G401.6 (cell line): ENCODE measurements around the gene EMC1.
"Not testable (repeated sequence)": the region's sequence is repeated elsewhere in the genome, so short reads cannot be mapped to it uniquely, and the experiment has no call there.

Experiments
- FAIRE-seq: peaks from 2 replicates; lab custom pipeline; 2012; peaks lifted over from hg19 to GRCh38; lab: Jason Lieb, UNC

The EMC1 gene

DNA sequence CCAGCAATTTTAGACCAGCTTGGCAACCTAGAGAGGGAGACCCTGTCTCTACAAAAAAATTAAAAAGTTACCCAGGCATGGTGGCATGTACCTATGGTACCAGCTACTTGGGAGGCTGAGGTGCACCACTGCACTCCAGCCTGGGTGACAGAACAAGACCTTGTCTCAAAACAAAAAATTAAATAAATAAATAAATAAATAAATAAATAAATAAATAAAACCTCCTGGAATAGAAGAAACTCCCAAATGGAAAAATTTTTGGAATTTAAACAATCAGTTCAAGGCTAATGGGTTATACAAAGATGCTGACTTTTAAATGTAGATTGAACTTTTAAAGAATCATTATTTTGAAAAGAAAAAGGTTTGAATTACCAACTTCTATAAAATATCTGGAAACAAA is 63.5 kb downstream of the EMC1 start:
- FAIRE-seq, result no peak

DNA sequence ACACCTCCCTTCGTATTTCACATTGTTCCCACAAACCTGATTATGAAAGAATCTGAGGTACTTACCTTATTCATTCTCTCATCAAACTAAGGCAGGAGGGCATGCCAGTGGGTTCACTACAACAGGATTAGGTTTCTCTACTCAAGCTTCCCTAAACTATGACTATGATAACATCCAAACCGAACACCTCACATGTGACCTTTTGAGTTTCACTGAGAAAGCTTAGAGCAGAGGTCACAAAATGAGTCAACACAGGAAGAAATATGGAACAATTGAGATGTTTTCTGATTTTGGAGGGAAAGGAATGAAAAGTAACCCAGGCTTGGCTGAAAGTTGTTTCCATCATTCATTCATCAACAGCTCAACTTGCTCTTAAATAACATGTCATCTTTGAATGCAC is 65.3 kb downstream of the EMC1 start:
- FAIRE-seq, result no peak

DNA sequence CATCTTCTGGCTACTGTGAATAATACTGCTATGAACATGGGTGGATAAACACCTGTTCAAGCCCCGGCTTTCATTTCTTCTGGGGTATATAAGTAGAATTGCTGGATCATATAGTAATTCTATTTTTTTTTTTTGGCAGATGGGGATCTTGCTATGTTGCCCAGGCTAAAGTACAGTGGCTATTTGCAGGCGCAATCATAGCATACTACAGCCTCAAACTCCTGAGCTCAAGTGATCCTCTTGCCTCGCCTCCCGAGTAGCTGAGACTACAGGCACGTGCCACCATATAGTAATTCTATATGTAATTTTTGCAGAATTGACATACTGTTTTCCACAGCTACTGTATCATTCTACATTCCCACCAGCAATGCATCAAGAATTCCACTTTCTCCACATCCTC is 69.1 kb downstream of the EMC1 start:
- FAIRE-seq, result no peak

DNA sequence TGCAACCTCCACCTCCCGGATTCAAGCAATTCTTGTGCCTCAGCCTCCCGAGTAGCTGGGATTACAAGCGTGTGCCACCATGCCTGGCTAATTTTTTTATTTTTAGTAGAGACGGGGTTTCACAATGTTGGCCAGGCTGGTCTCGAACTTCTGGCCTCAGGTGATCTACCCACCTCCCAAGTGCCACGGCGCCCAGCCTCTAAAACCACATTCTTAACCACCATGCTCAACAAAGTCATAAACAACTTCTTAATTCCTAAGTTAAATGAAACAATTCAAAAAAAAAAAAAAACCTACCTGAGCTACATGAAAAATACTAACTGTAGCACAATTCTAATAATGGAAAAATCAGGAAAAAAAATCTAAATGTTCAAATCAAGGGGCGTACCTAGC is 71.1 kb downstream of the EMC1 start:
- FAIRE-seq, result not testable (repeated sequence)

DNA sequence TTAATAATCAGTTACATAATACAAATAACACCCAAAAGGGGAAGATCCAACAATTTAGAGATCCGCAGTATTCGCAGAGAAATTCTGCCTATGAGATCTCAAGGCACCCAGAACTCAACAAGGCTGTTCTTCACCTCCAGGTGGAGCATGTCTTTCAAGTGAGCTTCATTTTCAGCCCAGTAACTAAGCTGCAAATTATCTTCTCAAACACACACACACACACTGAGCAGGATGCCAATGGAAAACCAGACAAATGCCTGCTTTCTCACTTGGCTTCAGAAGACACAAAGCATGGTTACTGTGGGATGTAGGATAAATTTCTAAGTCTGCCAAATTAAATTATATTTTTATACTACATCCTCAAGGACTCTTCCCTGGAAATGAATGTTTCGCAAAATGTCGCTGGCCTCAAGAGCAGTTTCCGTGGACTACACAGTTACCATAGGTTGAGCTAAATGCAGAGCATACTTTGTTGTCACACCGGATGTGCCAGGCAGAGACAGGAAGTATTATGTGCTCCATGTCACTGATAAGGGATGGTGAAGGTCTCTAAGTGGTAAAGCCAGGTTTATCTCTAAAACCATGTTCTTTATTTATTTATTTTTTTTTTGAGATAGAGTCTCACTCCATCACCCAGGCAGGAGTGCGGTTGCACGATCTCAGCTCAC is 71.6 kb downstream of the EMC1 start:
- FAIRE-seq, result peak; percentile 53

DNA sequence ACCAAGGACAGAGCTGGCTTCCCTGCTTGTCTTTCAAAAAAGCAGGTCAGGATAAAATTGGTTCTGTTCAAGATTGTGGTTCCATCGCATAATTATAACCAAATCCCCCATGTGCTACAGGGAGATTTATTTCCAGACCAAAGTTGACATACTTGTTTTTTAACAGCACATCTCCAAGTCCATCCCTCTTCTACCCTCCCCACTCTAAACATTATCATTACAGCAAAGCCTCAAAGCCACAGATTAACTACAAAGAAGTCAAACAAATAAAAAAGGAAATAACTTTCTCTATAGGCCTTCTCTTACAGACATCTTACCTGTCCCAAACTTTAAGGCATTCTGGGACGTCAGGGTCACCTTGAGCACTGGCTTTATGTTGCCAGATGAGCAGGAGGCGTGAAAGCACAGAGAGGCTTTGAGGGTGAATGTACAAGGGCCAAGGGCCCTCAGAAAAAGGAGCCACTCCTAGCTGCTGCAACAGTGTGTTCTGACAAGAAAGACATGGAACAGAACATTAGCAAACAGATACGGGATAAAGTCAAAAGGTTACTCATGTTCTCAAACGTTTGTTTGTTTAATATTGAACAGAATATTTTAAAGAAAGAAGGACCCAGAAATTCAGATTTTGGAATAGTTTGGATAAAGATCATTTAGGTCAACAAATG is 72.5 kb downstream of the EMC1 start:
- no peak for FAIRE-seq

DNA sequence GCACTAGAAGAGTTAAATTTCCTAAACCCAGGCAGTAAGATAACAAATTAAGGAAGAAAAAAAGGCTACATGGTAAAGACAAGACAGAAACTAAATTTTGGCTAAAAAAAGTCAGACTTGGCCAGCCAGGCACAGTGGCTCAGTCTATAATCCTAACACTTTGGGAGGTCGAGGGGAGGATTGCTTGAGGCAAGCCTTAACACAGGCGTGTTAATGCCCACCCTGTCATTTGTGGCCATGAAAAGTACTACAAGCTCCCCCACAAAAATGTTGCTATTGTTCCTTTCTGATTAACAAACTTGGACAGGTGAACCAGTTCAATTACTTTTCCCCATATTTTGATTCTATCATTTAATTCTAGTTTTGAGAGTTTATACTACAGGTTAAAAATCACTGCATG is 73.5 kb downstream of the EMC1 start:
- FAIRE-seq, result no peak

DNA sequence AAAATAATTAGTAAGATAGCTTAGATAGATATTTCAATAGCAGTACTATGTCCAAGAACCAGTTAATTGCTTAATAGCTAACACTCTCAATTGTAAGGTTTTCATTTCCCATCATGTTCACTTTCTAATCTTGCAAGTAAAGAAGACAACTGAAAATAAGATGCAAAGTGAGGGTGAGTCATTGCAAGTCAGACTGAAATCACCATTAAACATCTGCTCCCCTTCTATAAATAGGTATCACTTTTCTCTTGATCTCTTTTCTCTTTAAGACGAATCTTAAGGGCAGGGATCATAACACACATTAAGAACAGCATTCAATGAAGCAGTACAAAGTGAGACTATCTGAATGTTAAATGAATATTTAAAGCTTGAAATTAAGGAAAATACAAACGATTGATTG is 81.7 kb downstream of the EMC1 start:
- no peak for FAIRE-seq

DNA sequence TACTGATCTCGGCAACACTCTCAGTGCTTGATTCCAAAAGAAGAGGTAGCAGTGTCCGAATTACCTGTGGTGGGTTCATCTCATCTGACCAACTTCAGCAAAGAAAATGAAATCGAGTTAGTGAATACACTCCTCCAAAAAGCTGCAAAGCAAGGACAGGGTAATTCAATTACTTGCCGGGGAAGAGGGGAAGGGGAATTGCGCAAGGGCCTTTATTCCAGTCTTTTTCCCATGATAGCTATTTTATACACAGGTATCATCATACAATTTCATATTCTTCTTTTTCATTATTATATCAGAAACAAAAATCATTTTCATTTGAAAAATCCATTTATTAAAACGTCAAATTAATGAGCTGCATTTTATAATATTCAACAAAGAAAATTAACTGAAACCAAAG is 84.2 kb downstream of the EMC1 start:
- no peak for FAIRE-seq

DNA sequence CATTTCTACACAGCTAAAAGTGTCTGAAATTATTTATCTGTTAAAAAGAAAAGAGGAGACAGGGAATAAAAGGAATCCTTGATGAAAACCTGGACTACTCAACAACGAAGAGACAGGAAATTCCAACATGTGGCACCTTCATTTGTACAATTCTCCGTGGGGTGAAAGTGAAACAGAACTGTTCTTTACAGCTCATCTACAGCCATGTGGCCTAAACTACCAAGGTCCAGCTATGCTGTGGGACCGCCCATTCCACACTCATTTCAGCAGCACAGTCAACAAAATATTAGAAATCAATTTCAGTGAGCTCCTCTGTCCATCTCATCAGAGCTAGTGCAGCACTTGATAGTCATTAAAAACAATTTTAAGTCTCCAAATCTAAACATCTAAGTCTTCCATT is 85.3 kb downstream of the EMC1 start:
- no peak for FAIRE-seq
